ENCODE data around the gene HACL1. TPM values are rescaled to one million over a fixed set of nuclear protein-coding genes. Genes with fewer than 3 reads are reported as not detected.
"Not testable (repeated sequence)": the region's sequence is repeated elsewhere in the genome, so short reads cannot be mapped to it uniquely, and the experiment has no call there.

The HACL1 gene
- total and polyA plus RNA-seq, 7 experiments from 2014 or later = 18.7 to 41.4 (median 36.5) TPM

DNA sequence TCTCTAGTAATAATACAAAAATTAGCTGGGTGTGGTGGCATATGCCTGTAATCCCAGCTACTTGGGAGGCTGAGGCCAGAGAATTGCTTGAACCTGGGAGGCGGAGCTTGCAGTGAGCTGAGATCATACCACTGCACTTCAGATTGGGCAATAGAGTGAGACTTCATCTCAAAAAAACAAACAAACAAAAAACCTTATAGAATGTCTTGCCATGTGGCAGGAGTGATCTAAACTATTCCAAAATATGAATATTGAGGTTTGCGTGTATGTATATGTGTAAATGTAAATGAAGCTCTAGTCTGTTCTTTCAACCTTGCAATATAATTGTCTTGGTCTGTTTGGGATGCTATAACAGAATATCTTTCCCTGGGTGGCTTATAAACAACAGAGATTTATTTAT, 68.8 kb downstream of the HACL1 start:
- intact Hi-C loops (cut with micrococcal nuclease); ATAC-seq: not testable (repeated sequence)

DNA sequence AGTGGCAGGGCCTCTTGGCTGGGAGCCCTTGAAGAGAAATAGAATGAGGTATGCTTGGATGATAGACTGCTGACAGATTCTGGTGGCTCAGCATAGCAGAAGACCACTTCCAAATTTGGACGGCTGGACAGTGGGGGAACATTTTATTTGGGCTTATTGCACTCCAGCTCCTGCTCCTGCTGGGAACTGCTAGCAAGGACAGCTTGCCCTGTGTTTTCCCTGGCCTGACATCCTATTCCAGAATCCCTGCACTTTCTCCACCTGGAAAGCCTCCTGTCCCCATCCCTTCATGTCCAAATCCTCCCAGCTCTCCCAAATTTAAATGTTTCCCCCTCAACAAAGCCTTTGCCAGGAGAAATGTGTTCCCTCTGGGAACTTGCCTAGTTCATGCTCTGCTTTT, 70.0 kb downstream of the HACL1 start:
- Histone ChIP-seq H3K36me3 (ENCODE audit: control insufficient read depth in 2 of 3, insufficient read depth in 3 of 3, low read length in 3 of 3) (no peaks in the 10 kb centered on the region), H3K27ac (ENCODE audit: low read depth, low read length) (no peak overlapping the region), H3K4me1 (ENCODE audit: control insufficient read depth in 2 of 2, insufficient read depth in 2 of 2, low read length in 2 of 2) (peaks cover 22 to 44% of the 10 kb centered on the region in 2 donors), H3K9me3 (ENCODE audit: control insufficient read depth in 2 of 3, low read length in 3 of 3) (no peaks in the 10 kb centered on the region), H3K4me3 (ENCODE audit: low read length) (no peak overlapping the region), H3K27me3 (ENCODE audit: control insufficient read depth in 2 of 2, insufficient read depth in 2 of 2, low read length in 2 of 2) (no peaks in the 10 kb centered on the region)
- peaks cover 0 to 17% (median 0%) of the 10 kb centered on the region in 5 donors for H3K36me3 Mint-ChIP-seq
- no peak overlapping the region for H3K4me3 Mint-ChIP-seq
- H3K27ac Mint-ChIP-seq = peak overlapping the region in 2 of 9 donors; percentile 10 to 46
- ATAC-seq = no peak
- H3K4me1 Mint-ChIP-seq = peaks cover 25 to 50% (median 31%) of the 10 kb centered on the region in 7 donors
- intact Hi-C loops (cut with micrococcal nuclease) = no loop called here
- DNase-seq = no peak
- no peaks in the 10 kb centered on the region for H3K9me3 Mint-ChIP-seq
- no peaks in the 10 kb centered on the region for H3K27me3 Mint-ChIP-seq
- ChIA-PET POLR2A (no interaction called here), CTCF (no interaction called here)

More for the DNA sequence above, 68.8 kb downstream of the HACL1 start:
- H3K4me3 Mint-ChIP-seq; H3K27ac Mint-ChIP-seq; H3K27me3 ChIP-seq (ENCODE audit: control insufficient read depth in 2 of 2, insufficient read depth in 2 of 2, low read length in 2 of 2); H3K4me3 ChIP-seq (ENCODE audit: low read length); H3K36me3 ChIP-seq (ENCODE audit: control insufficient read depth in 2 of 3, insufficient read depth in 3 of 3, low read length in 3 of 3); POLR2A ChIA-PET; H3K27ac ChIP-seq (ENCODE audit: low read depth, low read length); H3K9me3 Mint-ChIP-seq; DNase-seq; H3K9me3 ChIP-seq (ENCODE audit: control insufficient read depth in 2 of 3, low read length in 3 of 3); CTCF ChIA-PET; H3K27me3 Mint-ChIP-seq: not testable (repeated sequence)
- peaks cover 33 to 54% of the 10 kb centered on the region in 2 donors for H3K4me1 ChIP-seq (ENCODE audit: control insufficient read depth in 2 of 2, insufficient read depth in 2 of 2, low read length in 2 of 2)
- Mint-ChIP-seq H3K4me1 (peaks cover 33 to 62% (median 44%) of the 10 kb centered on the region in 7 donors), H3K36me3 (peaks cover 0 to 17% (median 0%) of the 10 kb centered on the region in 5 donors)

DNA sequence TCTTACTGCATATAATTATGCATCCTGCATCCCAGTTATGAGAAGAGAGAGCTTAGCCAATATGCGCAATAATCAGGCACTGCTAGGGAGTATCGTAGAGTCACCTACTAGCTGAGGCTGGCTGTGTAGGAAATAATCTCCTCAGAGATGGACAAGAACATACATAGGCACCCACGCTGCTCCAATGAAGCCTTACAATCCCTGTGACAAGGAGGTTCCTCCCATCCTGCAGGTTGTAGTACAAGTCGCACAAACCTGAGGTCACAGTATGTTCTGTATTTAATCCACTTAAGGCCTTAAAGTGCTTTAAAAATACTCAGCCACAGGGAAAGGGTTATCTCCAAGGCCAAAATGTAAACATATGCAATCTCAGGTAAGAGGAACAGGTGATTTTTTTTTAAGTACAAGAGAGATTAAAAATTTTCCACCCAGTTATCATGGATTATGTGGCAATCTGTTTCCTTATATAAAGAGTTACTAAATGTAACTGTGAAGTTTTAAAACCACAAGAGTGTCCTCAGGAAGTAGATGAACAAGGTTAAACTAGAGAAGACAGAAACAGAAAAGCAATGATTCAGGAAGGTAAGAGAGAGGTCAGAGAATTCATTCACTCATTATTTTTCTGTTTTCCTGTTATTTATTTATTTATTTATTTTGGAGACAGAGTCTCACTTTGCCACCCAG, 72.4 kb downstream of the HACL1 start:
- DNase-seq = no peak
- Mint-ChIP-seq H3K27me3 (peaks cover 0 to under 1% (median 0%) of the 10 kb centered on the region in 5 donors), H3K9me3 (peaks cover 0 to 2% (median 0%) of the 10 kb centered on the region in 11 donors), H3K27ac (peak overlapping the region in 7 of 9 donors; percentile 0 to 54 (median 20)), H3K4me1 (peaks cover 9 to 31% (median 19%) of the 10 kb centered on the region in 7 donors), H3K4me3 (peak overlapping the region in 6 of 10 donors; percentile 0 to 30 (median 10)), H3K36me3 (peaks cover 0 to 12% (median 0%) of the 10 kb centered on the region in 5 donors)
- H3K9me3 ChIP-seq (ENCODE audit: control insufficient read depth in 2 of 3, low read length in 3 of 3) = no peaks in the 10 kb centered on the region
- H3K4me1 ChIP-seq (ENCODE audit: control insufficient read depth in 2 of 2, insufficient read depth in 2 of 2, low read length in 2 of 2) = peaks cover 9 to 30% of the 10 kb centered on the region in 2 donors
- intact Hi-C loops (cut with micrococcal nuclease) = no loop called here
- no peaks in the 10 kb centered on the region for H3K36me3 ChIP-seq (ENCODE audit: control insufficient read depth in 2 of 3, insufficient read depth in 3 of 3, low read length in 3 of 3)
- ATAC-seq = no peak
- no peaks in the 10 kb centered on the region for H3K27me3 ChIP-seq (ENCODE audit: control insufficient read depth in 2 of 2, insufficient read depth in 2 of 2, low read length in 2 of 2)
- no peak overlapping the region for H3K4me3 ChIP-seq (ENCODE audit: low read length)
- ChIA-PET POLR2A (interaction anchor here (0.6 kb wide), 1 partner anchor 1821 kb away, joined by 3 read pairs; no protein-coding TSS in a partner anchor), CTCF (no interaction called here)
- no peak overlapping the region for H3K27ac ChIP-seq (ENCODE audit: low read depth, low read length)

DNA sequence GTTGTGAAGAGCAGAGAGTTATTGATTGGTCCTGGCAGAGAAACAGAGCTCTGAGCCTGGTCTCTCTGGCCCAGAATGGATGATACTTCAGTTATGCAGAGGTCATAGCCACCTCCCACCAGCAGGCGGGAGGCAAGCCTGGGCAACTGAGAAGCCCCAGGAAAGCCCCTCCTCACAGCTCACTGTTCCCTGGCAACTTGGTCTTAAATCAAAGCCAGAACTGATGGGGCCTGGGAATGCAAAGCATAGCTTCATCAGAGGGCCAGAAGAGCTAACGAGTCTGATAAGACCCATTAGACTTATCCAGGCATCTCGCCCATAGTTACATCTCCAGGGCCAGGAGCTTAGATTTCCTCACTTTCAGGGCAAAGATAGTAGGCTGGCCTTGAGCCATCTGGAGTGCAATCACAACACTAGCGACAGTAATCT, 74.3 kb downstream of the HACL1 start:
- ChIA-PET CTCF (no interaction called here), POLR2A (no interaction called here)
- H3K27ac Mint-ChIP-seq = no peak overlapping the region
- H3K36me3 Mint-ChIP-seq = peaks cover 0 to 6% (median 0%) of the 10 kb centered on the region in 5 donors
- Histone ChIP-seq H3K36me3 (ENCODE audit: control insufficient read depth in 2 of 3, insufficient read depth in 3 of 3, low read length in 3 of 3) (no peaks in the 10 kb centered on the region), H3K4me1 (ENCODE audit: control insufficient read depth in 2 of 2, insufficient read depth in 2 of 2, low read length in 2 of 2) (peaks cover 9 to 30% of the 10 kb centered on the region in 2 donors), H3K4me3 (ENCODE audit: low read length) (no peak overlapping the region), H3K27ac (ENCODE audit: low read depth, low read length) (no peak overlapping the region), H3K27me3 (ENCODE audit: control insufficient read depth in 2 of 2, insufficient read depth in 2 of 2, low read length in 2 of 2) (no peaks in the 10 kb centered on the region), H3K9me3 (ENCODE audit: control insufficient read depth in 2 of 3, low read length in 3 of 3) (no peaks in the 10 kb centered on the region)
- intact Hi-C loops (cut with micrococcal nuclease) = no loop called here
- ATAC-seq (no peak), DNase-seq (no peak)
- H3K9me3 Mint-ChIP-seq = peaks cover 0 to 2% (median 0%) of the 10 kb centered on the region in 11 donors
- no peak overlapping the region for H3K4me3 Mint-ChIP-seq
- peaks cover 9 to 31% (median 19%) of the 10 kb centered on the region in 7 donors for H3K4me1 Mint-ChIP-seq
- H3K27me3 Mint-ChIP-seq = peaks cover 0 to 5% (median 0%) of the 10 kb centered on the region in 5 donors

DNA sequence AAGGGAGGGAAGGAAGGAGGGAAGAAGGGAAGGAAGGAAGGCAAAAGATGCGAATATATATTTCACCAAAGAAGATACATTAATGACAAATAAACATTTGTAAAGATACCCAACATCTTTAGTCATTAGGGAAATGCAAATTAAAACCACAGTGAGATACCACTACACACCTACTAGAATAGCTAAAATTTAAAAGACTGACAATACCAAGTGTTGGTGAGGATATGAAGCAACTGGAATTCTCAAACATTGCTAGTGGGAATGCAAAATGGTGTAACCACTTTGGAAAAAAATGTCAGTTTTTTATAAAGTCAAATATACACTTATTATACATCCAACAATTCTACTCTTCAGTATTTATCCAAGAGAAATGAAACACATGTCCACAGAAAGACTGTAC, 75.6 kb downstream of the HACL1 start:
- DNase-seq = no peak
- Mint-ChIP-seq H3K27me3 (peaks cover 0 to 14% (median 6%) of the 10 kb centered on the region in 5 donors), H3K9me3 (peaks cover 0 to 2% (median 0%) of the 10 kb centered on the region in 11 donors), H3K36me3 (peaks cover 0 to 8% (median 0%) of the 10 kb centered on the region in 5 donors), H3K4me1 (peaks cover 18 to 38% (median 28%) of the 10 kb centered on the region in 7 donors), H3K27ac (no peak overlapping the region), H3K4me3 (no peak overlapping the region)
- no peaks in the 10 kb centered on the region for H3K27me3 ChIP-seq (ENCODE audit: control insufficient read depth in 2 of 2, insufficient read depth in 2 of 2, low read length in 2 of 2)
- ChIA-PET CTCF (interaction anchor here (0.6 to 0.7 kb wide), 2 partner anchors 35 to 919 kb away, joined by 3 read pairs; no protein-coding TSS in a partner anchor), POLR2A (no interaction called here)
- intact Hi-C loops (cut with micrococcal nuclease) = no loop called here
- H3K36me3 ChIP-seq (ENCODE audit: control insufficient read depth in 2 of 3, insufficient read depth in 3 of 3, low read length in 3 of 3) = no peaks in the 10 kb centered on the region
- H3K4me3 ChIP-seq (ENCODE audit: low read length) = no peak overlapping the region
- H3K27ac ChIP-seq (ENCODE audit: low read depth, low read length) = no peak overlapping the region
- H3K9me3 ChIP-seq (ENCODE audit: control insufficient read depth in 2 of 3, low read length in 3 of 3) = no peaks in the 10 kb centered on the region
- peaks cover 9 to 33% of the 10 kb centered on the region in 2 donors for H3K4me1 ChIP-seq (ENCODE audit: control insufficient read depth in 2 of 2, insufficient read depth in 2 of 2, low read length in 2 of 2)
- no peak for ATAC-seq

DNA sequence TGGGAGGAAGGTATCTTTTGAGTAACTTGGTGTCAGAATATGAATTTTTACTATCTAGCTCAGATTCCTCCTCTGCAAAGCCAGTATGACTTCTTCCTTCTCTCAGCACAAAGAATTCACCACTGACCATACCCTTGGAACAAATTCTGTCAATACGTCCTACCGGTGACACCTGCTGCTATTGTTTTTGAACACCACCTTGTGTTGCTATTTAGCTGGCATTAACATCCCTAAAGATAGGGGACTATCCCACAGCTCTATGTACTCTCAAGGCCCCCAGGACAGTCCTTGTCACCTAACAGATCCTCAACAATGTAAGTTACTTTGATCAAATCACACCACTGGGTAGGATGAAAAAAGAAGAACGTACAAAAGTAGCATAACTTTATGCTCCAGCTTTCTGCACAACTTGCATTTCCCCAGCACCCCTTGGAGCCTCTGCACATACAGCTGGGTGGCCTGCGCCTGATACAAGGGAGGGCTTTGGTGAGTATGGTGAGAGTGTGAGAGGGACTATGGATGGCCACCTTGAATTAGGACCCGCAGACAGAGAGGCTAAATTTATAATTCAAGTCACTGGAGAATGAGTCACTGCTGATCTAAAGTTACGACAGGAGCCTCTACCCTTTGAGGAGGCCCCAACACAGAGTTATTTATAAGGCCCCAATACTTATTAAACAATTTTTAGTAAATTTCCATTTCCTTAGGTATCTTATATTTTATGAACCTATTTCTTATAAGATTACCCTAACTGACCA, 77.5 kb downstream of the HACL1 start:
- Histone ChIP-seq H3K4me3 (ENCODE audit: low read length) (no peak overlapping the region), H3K36me3 (ENCODE audit: control insufficient read depth in 2 of 3, insufficient read depth in 3 of 3, low read length in 3 of 3) (no peaks in the 10 kb centered on the region), H3K9me3 (ENCODE audit: control insufficient read depth in 2 of 3, low read length in 3 of 3) (no peaks in the 10 kb centered on the region), H3K4me1 (ENCODE audit: control insufficient read depth in 2 of 2, insufficient read depth in 2 of 2, low read length in 2 of 2) (peaks cover 2 to 13% of the 10 kb centered on the region in 2 donors), H3K27ac (ENCODE audit: low read depth, low read length) (no peak overlapping the region), H3K27me3 (ENCODE audit: control insufficient read depth in 2 of 2, insufficient read depth in 2 of 2, low read length in 2 of 2) (no peaks in the 10 kb centered on the region)
- ATAC-seq = no peak
- H3K4me1 Mint-ChIP-seq = peaks cover 8 to 25% (median 14%) of the 10 kb centered on the region in 7 donors
- H3K36me3 Mint-ChIP-seq = peaks cover 0 to 4% (median 0%) of the 10 kb centered on the region in 5 donors
- peaks cover 0 to 2% (median 0%) of the 10 kb centered on the region in 11 donors for H3K9me3 Mint-ChIP-seq
- POLR2A ChIA-PET = no interaction called here
- intact Hi-C loops (cut with micrococcal nuclease) = no loop called here
- CTCF ChIA-PET = no interaction called here
- no peak overlapping the region for H3K27ac Mint-ChIP-seq
- peaks cover 0 to 14% (median 6%) of the 10 kb centered on the region in 5 donors for H3K27me3 Mint-ChIP-seq
- DNase-seq = no peak
- H3K4me3 Mint-ChIP-seq = no peak overlapping the region

Measured in naive thymus-derived CD4-positive, alpha-beta T cell (primary cell).